ENCODE measurements around the gene IFI35.
A peak's percentile ranks its signal among the peaks of the same experiment; 100 is the strongest.
"Not testable (repeated sequence)": the region's sequence is repeated elsewhere in the genome, so short reads cannot be mapped to it uniquely, and the experiment has no call there.

Gene IFI35

GRCh38 chr17:42991471-42991870, 15.1 kb upstream of the IFI35 start:
- Histone ChIP-seq H3K4me3 (replicated peaks; ENCODE audit: insufficient read depth, low read length) (no peak overlapping the region), H3K27me3 (ENCODE audit: insufficient read depth, poor library complexity, severe bottlenecking) (no peaks in the 10 kb centered on the region), H3K27ac (replicated peaks) (no peak overlapping the region)
- DNase-seq (ENCODE audit: low read depth in 1 of 2, low spot score in 1 of 2), result no peak
- TF ChIP-seq SPI1 (IDR thresholded peaks at IDR 0.05; ENCODE audit: borderline replicate concordance, low read depth) (no peak), GABPA (IDR thresholded peaks at IDR 0.05; ENCODE audit: low read depth) (no peak), CTCF (IDR thresholded peaks at IDR 0.05; ENCODE audit: insufficient read depth, low read length) (no peak), POLR2AphosphoS5 (IDR thresholded peaks at IDR 0.05; ENCODE audit: low read depth) (no peak), REST (IDR thresholded peaks at IDR 0.05; ENCODE audit: insufficient replicate concordance, low read depth) (no peak)

- Histone ChIP-seq H3K27ac (replicated peaks) (no peak overlapping the region), H3K4me3 (replicated peaks; ENCODE audit: insufficient read depth, low read length) (no peak overlapping the region), H3K27me3 (ENCODE audit: insufficient read depth, poor library complexity, severe bottlenecking) (no peaks in the 10 kb centered on the region)
- TF ChIP-seq CTCF (IDR thresholded peaks at IDR 0.05; ENCODE audit: insufficient read depth, low read length) (no peak), POLR2AphosphoS5 (IDR thresholded peaks at IDR 0.05; ENCODE audit: low read depth) (no peak), SPI1 (IDR thresholded peaks at IDR 0.05; ENCODE audit: borderline replicate concordance, low read depth) (no peak), GABPA (IDR thresholded peaks at IDR 0.05; ENCODE audit: low read depth) (no peak), REST (IDR thresholded peaks at IDR 0.05; ENCODE audit: insufficient replicate concordance, low read depth) (no peak)
- DNase-seq (ENCODE audit: low read depth in 1 of 2, low spot score in 1 of 2), result no peak
Observed at GRCh38 chr17:42992872-42993271, 13.7 kb upstream of the IFI35 start.

- not testable (repeated sequence) for H3K27ac ChIP-seq (replicated peaks); H3K4me3 ChIP-seq (replicated peaks; ENCODE audit: insufficient read depth, low read length); DNase-seq (ENCODE audit: low read depth in 1 of 2, low spot score in 1 of 2); H3K27me3 ChIP-seq (ENCODE audit: insufficient read depth, poor library complexity, severe bottlenecking)
Observed at GRCh38 chr17:42993913-42994312, 12.7 kb upstream of the IFI35 start.

- H3K4me3 ChIP-seq (replicated peaks; ENCODE audit: insufficient read depth, low read length), result peak overlapping the region; percentile 26
- TF ChIP-seq POLR2AphosphoS5 (IDR thresholded peaks at IDR 0.05; ENCODE audit: low read depth) (no peak), SPI1 (IDR thresholded peaks at IDR 0.05; ENCODE audit: borderline replicate concordance, low read depth) (no peak)
- no peak for DNase-seq (ENCODE audit: low read depth in 1 of 2, low spot score in 1 of 2)
- peak overlapping the region; percentile 41 for H3K27ac ChIP-seq (replicated peaks)
- H3K27me3 ChIP-seq (ENCODE audit: insufficient read depth, poor library complexity, severe bottlenecking), result no peaks in the 10 kb centered on the region
Observed at GRCh38 chr17:42997390-42997983, 9.1 kb upstream of the IFI35 start.
